Tibial nerve (tissue), 4 donors: ENCODE results near the gene ITCH. TPM values are rescaled to one million over a fixed set of nuclear protein-coding genes. Genes with fewer than 3 reads are reported as not detected.
A peak's percentile ranks its signal among the peaks of the same experiment; 100 is the strongest.
"Not testable (repeated sequence)": the region's sequence is repeated elsewhere in the genome, so short reads cannot be mapped to it uniquely, and the experiment has no call there.

Experiments
- DNase-seq, 2 donors: peaks; one replicate each; pipeline ENCODE4 v3.0.0-alpha.2; 2019; ENCODE audit warnings: low spot score in 2 of 2
- H3K27ac ChIP-seq, 4 donors: fragments of 200-600 bp; sonication (generic) in 3 of 4; one replicate each; pipeline ENCODE4 v1.5.1; 2017 to 2019; ENCODE audit warnings: mild to moderate bottlenecking in 1 of 4
- H3K27me3 ChIP-seq, 2 donors: fragments of 200-600 bp; sonication (generic) in 1 of 2; one replicate each; pipeline versions ENCODE4 v1.5.1 to v1.6.0; 2017 to 2019
- H3K36me3 ChIP-seq, 3 donors: fragments of 200-600 bp; sonication (generic); one replicate each; pipeline ENCODE4 v1.5.1; 2018 to 2019
- H3K4me1 ChIP-seq, 4 donors: fragments of 200-600 bp; sonication (generic) in 3 of 4; one replicate each; pipeline ENCODE4 v1.5.1; 2017 to 2019
- H3K4me3 ChIP-seq, 4 donors: fragments of 200-600 bp; sonication (generic) in 3 of 4; one replicate each; pipeline ENCODE4 v1.5.1; 2017 to 2019; ENCODE audit warnings: mild to moderate bottlenecking in 1 of 4, moderate library complexity in 1 of 4
- H3K9me3 ChIP-seq, 4 donors: fragments of 200-600 bp; sonication (generic) in 3 of 4; one replicate each; pipeline ENCODE4 v1.5.1; 2017 to 2019
- EP300 ChIP-seq, 2 donors: sonication (generic); formaldehyde crosslinking; IDR thresholded peaks; one replicate each; pipeline ENCODE4 v1.6.1; 2017; ENCODE audit warnings: antibody characterized with exemption in 2 of 2, mild to moderate bottlenecking in 1 of 2
- POLR2A ChIP-seq, 2 donors: fragments of 450-650 bp; IDR thresholded peaks; one replicate each; pipeline ENCODE4 v1.6.1; 2017; ENCODE audit warnings: antibody characterized with exemption in 2 of 2, mild to moderate bottlenecking in 2 of 2, moderate library complexity in 2 of 2
- WGBS, 2 donors: methylation state at CpG; one replicate each; pipeline ENCODE4 v1.1.5; 2018; 5-methylcytosine and 5-hydroxymethylcytosine counted together
- total RNA-seq, 4 donors: library from RNA; depleted of rRNA; stranded (reverse); fragments of >200 nt; gene quantifications; one replicate each; pipeline ENCODE4 v1.1.0, GENCODE V29; 2016
- TF ChIP-seq, protein P1 (sequence below), 5 experiments: fragments of 200-600 bp in 3 of 5; fragments of 450-650 bp in 2 of 5; sonication (generic) in 3 of 5; IDR thresholded peaks; one replicate each; pipeline ENCODE4 v1.5.1; 2016 to 2019; ENCODE audit warnings: antibody characterized with exemption in 5 of 5, mild to moderate bottlenecking in 3 of 5, moderate library complexity in 2 of 5

Gene ITCH
- total RNA-seq, 4 donors from 2014 or later = 48.4 to 85.4 (median 62.8) TPM

DNA sequence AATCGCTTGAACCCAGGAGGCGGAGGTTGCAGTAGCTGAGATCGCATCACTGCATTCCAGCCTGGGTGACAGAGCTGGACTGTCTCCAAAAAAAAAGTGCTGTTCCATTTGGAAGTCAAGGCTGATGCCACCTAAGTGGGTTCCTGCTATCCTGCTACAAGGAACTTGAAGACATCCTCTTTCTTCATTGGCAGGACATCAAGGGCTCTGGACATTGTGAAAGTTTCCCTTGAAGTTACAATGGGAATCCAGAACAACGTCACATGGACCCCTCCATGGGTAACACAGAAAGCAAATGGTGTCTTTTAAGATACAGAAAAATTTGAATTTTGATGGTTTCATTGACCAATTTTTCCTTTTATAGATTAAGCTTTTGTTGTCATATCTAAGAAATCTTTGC, 15.5 kb upstream of the ITCH start:
- no peak for TF ChIP-seq EP300 (IDR thresholded peaks at IDR 0.05)
- no peak for TF ChIP-seq POLR2A (IDR thresholded peaks at IDR 0.05)
- TF ChIP-seq, protein P1, sequence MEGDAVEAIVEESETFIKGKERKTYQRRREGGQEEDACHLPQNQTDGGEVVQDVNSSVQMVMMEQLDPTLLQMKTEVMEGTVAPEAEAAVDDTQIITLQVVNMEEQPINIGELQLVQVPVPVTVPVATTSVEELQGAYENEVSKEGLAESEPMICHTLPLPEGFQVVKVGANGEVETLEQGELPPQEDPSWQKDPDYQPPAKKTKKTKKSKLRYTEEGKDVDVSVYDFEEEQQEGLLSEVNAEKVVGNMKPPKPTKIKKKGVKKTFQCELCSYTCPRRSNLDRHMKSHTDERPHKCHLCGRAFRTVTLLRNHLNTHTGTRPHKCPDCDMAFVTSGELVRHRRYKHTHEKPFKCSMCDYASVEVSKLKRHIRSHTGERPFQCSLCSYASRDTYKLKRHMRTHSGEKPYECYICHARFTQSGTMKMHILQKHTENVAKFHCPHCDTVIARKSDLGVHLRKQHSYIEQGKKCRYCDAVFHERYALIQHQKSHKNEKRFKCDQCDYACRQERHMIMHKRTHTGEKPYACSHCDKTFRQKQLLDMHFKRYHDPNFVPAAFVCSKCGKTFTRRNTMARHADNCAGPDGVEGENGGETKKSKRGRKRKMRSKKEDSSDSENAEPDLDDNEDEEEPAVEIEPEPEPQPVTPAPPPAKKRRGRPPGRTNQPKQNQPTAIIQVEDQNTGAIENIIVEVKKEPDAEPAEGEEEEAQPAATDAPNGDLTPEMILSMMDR (IDR thresholded peaks at IDR 0.05) = no peak
- H3K4me1 ChIP-seq = no peaks in the 10 kb centered on the region
- whole genome bisulfite sequencing, 2 donors = 79 to 81% methylated on average over 4 of the region's 4 CpGs
- H3K36me3 ChIP-seq = no peaks in the 10 kb centered on the region
- no peak overlapping the region for H3K27ac ChIP-seq
- H3K4me3 ChIP-seq = no peak overlapping the region
- no peaks in the 10 kb centered on the region for H3K9me3 ChIP-seq
- DNase-seq = peak in 1 of 2 donors; percentile 8
- no peaks in the 10 kb centered on the region for H3K27me3 ChIP-seq

DNA sequence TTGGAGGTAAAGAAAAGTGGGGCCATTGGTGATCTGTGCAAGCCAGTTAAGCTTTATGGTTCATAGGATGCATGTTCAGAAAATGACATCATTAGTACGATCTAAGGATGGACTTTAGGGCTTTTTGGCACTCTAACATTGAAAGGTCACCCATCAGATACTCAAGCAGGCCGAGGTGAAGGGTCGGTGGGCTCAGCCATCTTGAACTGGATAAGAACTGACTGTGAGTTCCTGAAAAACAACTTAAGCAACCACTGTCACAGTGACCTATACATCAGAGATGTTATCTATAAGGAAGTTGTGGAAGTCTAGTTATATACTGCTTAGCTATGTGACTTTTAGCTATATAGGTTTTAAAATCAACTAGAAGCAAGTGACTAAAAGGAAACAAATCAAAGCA, 13.0 kb upstream of the ITCH start:
- Histone ChIP-seq H3K4me3 (no peak overlapping the region), H3K9me3 (no peaks in the 10 kb centered on the region), H3K27me3 (no peaks in the 10 kb centered on the region), H3K4me1 (no peaks in the 10 kb centered on the region), H3K27ac (no peak overlapping the region), H3K36me3 (no peaks in the 10 kb centered on the region)
- 70 to 72% methylated on average over 3 of the region's 3 CpGs for WGBS, 2 donors
- TF ChIP-seq, protein P1 (IDR thresholded peaks at IDR 0.05) = no peak
- TF ChIP-seq POLR2A (IDR thresholded peaks at IDR 0.05) (no peak), EP300 (IDR thresholded peaks at IDR 0.05) (no peak)
- no peak for DNase-seq

DNA sequence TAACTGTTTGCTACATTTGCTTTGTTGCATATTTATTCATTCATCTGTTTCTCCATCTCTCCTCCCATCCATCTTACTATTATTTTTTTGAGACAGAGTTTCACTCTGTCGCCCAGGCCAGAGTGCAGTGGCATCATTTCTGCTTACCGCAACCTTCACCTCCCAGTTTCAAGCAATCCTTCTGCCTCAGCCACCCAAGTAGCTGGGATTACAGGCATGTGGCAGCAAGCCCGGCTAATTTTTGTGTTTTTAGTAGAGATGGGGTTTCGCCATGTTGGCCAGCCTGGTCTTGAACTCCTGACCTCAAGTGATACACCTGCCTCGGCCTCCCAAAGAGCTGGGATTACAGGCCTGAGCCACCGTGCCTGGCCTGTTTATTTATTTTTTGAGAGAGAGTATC, 9.6 kb upstream of the ITCH start:
- H3K4me3 ChIP-seq, DNase-seq, H3K4me1 ChIP-seq, H3K9me3 ChIP-seq, H3K27ac ChIP-seq, H3K36me3 ChIP-seq, H3K27me3 ChIP-seq: not testable (repeated sequence)
- WGBS, 2 donors = 83 to 88% methylated on average over 6 of the region's 6 CpGs

DNA sequence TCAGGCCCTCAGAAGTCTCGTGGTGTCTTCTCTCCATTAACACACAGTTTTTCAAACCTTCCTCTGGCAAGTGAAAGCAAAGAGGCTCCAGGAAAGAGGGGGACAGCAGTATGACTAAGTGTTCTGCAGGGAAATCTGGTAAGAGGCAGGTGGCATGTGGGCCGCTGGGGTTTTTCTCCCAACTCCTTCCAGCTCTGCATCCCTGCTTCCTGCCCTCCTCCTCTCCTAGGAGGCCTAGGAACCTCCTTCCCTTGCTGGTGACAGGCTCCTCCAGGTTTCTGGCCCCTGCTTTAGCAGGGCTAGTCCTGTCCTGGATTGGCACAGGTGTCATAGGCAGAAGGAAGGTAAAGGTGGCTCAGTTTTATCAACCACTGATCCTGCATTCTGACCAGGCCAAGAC, 7.6 kb upstream of the ITCH start:
- Histone ChIP-seq H3K9me3 (no peaks in the 10 kb centered on the region), H3K36me3 (no peaks in the 10 kb centered on the region), H3K27me3 (no peaks in the 10 kb centered on the region), H3K4me1 (no peaks in the 10 kb centered on the region), H3K27ac (no peak overlapping the region), H3K4me3 (no peak overlapping the region)
- TF ChIP-seq EP300 (IDR thresholded peaks at IDR 0.05) = no peak
- TF ChIP-seq POLR2A (IDR thresholded peaks at IDR 0.05) = no peak
- TF ChIP-seq, protein P1 (IDR thresholded peaks at IDR 0.05) = no peak
- 70 to 93% methylated on average over 2 of the region's 2 CpGs for WGBS, 2 donors
- no peak for DNase-seq

DNA sequence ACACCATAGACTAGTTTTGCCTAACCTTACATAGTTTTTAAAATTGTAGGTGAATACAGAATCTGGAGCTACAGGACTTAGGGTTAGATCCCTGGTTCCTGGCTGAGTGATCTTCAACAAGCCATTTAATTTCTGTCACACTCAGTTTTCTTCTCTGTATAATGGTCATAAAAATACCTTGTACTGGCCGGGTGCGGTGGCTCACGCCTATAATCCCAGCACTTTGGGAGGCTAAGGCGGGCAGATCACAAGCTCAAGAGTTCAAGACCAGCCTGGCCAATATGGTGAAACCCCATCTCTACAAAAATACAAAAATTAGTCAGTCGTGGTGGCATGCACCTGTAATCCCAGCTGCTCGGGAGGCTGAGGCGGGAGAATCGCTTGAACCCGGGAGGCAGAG, 3.3 kb upstream of the ITCH start:
- not testable (repeated sequence) for H3K27ac ChIP-seq, H3K27me3 ChIP-seq, H3K4me3 ChIP-seq, H3K36me3 ChIP-seq, H3K9me3 ChIP-seq, DNase-seq
- 95 to 96% methylated on average over 9 of the region's 9 CpGs for WGBS, 2 donors
- peaks cover 0 to 11% (median 8%) of the 10 kb centered on the region in 4 donors for H3K4me1 ChIP-seq

DNA sequence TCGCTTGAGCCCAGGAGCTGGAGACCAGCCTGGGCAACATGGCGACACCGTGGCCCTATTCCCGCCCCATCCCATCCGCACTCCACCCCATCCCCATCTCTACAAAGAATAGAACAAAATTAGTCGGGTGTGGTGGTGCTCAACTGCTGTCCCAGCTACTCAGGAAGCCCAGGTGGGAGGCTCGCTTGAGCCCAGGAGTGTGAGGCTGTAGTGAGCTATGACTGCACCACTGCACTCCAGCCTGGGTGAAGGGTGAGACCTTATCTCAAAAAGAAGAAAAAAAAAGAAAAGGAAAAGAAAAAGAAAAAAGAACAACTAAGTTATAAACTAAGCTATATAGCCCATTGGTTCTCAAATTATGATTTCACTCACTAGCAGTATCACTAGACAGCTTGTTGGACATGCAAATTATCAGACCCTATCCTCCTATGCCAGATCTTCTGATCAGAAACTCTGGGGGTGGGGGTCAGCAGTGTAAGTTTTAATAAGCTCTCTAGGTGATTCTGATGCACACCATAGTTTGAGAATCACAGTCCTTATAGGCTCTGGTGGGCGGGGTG, 491 bp upstream of the ITCH start:
- no peak for DNase-seq
- Histone ChIP-seq H3K36me3 (no peaks in the 10 kb centered on the region), H3K4me3 (peak overlapping the region in 3 of 4 donors; percentile 84 to 100 (median 87)), H3K27ac (peak overlapping the region; percentile 92 to 99 (median 98)), H3K4me1 (peaks cover 0 to 39% (median 29%) of the 10 kb centered on the region in 4 donors), H3K9me3 (no peaks in the 10 kb centered on the region), H3K27me3 (no peaks in the 10 kb centered on the region)
- WGBS, 2 donors = 67 to 76% methylated on average over 8 of the region's 8 CpGs
- TF ChIP-seq, protein P1 (IDR thresholded peaks at IDR 0.05) = no peak
- TF ChIP-seq POLR2A (IDR thresholded peaks at IDR 0.05) (no peak), EP300 (IDR thresholded peaks at IDR 0.05) (no peak)
